Measurements from ENCODE around the gene PPM1D. TPM values are rescaled to one million over a fixed set of nuclear protein-coding genes. Genes with fewer than 3 reads are reported as not detected.

Gene PPM1D
- total RNA-seq, 1 donor from 2014 or later: 13.1 TPM

DNA sequence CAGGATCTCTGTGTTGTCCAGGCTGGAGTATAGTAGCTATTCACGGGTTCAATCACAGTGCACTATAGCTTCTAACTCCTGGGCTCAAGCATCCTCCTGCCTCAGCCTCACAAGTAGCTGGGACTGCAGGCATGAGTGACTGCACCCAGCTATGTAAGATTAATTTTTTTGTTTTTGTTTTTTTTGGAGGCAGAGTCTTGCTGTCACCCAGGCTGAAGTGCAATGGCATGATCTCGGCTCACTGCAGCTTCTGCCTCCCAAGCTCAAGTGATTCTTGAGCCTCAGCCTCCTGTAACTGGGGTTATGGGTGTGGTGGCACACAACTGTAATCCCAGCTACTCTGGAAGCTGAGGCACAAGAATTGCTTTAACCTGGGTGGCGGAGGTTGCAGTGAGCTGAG is 15.8 kb downstream of the PPM1D start:
- no peaks in the 10 kb centered on the region for H3K9me3 Mint-ChIP-seq (ENCODE audit: low read depth)
- H3K4me3 Mint-ChIP-seq (ENCODE audit: unreplicated experiment): no peak overlapping the region
- TF ChIP-seq, protein P1, sequence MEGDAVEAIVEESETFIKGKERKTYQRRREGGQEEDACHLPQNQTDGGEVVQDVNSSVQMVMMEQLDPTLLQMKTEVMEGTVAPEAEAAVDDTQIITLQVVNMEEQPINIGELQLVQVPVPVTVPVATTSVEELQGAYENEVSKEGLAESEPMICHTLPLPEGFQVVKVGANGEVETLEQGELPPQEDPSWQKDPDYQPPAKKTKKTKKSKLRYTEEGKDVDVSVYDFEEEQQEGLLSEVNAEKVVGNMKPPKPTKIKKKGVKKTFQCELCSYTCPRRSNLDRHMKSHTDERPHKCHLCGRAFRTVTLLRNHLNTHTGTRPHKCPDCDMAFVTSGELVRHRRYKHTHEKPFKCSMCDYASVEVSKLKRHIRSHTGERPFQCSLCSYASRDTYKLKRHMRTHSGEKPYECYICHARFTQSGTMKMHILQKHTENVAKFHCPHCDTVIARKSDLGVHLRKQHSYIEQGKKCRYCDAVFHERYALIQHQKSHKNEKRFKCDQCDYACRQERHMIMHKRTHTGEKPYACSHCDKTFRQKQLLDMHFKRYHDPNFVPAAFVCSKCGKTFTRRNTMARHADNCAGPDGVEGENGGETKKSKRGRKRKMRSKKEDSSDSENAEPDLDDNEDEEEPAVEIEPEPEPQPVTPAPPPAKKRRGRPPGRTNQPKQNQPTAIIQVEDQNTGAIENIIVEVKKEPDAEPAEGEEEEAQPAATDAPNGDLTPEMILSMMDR (IDR thresholded peaks at IDR 0.05): no peak
- DNase-seq (ENCODE audit: low spot score): no peak
- peaks cover 37% of the 10 kb centered on the region for H3K4me1 Mint-ChIP-seq (ENCODE audit: low read depth)
- H3K36me3 Mint-ChIP-seq (ENCODE audit: low read depth): peaks cover 2% of the 10 kb centered on the region
- no peak overlapping the region for H3K27ac Mint-ChIP-seq (ENCODE audit: unreplicated experiment)
- H3K27me3 Mint-ChIP-seq (ENCODE audit: low read depth): no peaks in the 10 kb centered on the region

- H3K27me3 Mint-ChIP-seq (ENCODE audit: low read depth): no peaks in the 10 kb centered on the region
Measured at GRCh38 chr17:60618080-60618479, 18.1 kb downstream of the PPM1D start.

GRCh38 chr17:60618854-60619526 is 19.0 kb downstream of the PPM1D start:
- TF ChIP-seq, protein P1 (IDR thresholded peaks at IDR 0.05): peak; percentile 7
- Mint-ChIP-seq H3K27me3 (ENCODE audit: low read depth) (no peaks in the 10 kb centered on the region), H3K9me3 (ENCODE audit: low read depth) (no peaks in the 10 kb centered on the region), H3K27ac (ENCODE audit: unreplicated experiment) (peak overlapping the region; percentile 3), H3K36me3 (ENCODE audit: low read depth) (peaks cover 2% of the 10 kb centered on the region), H3K4me1 (ENCODE audit: low read depth) (peaks cover 32% of the 10 kb centered on the region), H3K4me3 (ENCODE audit: unreplicated experiment) (no peak overlapping the region)
- no peak for DNase-seq (ENCODE audit: low spot score)

More at GRCh38 chr17:60618080-60618479, 18.1 kb downstream of the PPM1D start:
- Mint-ChIP-seq H3K4me1 (ENCODE audit: low read depth) (peaks cover 29% of the 10 kb centered on the region), H3K36me3 (ENCODE audit: low read depth) (peaks cover 2% of the 10 kb centered on the region), H3K4me3 (ENCODE audit: unreplicated experiment) (no peak overlapping the region), H3K9me3 (ENCODE audit: low read depth) (no peaks in the 10 kb centered on the region), H3K27ac (ENCODE audit: unreplicated experiment) (no peak overlapping the region)
- DNase-seq (ENCODE audit: low spot score): no peak
- TF ChIP-seq, protein P1 (IDR thresholded peaks at IDR 0.05): no peak

DNA sequence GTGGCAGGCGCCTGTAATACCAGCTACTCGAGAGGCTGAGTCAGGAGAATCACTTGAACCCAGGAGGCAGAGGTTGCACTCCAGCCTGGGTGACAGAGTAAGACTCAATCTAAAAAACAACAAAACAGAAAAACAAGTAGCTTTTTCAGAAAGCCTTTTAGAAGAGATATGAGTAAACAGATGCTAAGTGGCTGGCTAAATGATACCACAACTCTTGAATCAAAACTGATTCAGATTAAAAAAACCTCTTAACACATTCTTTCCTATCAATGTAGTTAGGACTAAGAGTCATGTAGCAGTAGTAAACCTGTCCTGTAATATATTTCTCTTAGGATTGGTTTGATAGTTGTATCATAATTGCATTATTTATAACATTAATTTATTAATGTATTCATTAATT is 23.0 kb downstream of the PPM1D start:
- Mint-ChIP-seq H3K27ac (ENCODE audit: unreplicated experiment) (no peak overlapping the region), H3K4me1 (ENCODE audit: low read depth) (peaks cover 30% of the 10 kb centered on the region), H3K36me3 (ENCODE audit: low read depth) (peaks cover 3% of the 10 kb centered on the region), H3K27me3 (ENCODE audit: low read depth) (no peaks in the 10 kb centered on the region), H3K4me3 (ENCODE audit: unreplicated experiment) (no peak overlapping the region), H3K9me3 (ENCODE audit: low read depth) (no peaks in the 10 kb centered on the region)
- DNase-seq (ENCODE audit: low spot score): no peak
- TF ChIP-seq, protein P1 (IDR thresholded peaks at IDR 0.05): no peak

GRCh38 chr17:60623415-60623814 is 23.4 kb downstream of the PPM1D start:
- H3K27me3 Mint-ChIP-seq (ENCODE audit: low read depth): no peaks in the 10 kb centered on the region
- TF ChIP-seq, protein P1 (IDR thresholded peaks at IDR 0.05): no peak
- H3K27ac Mint-ChIP-seq (ENCODE audit: unreplicated experiment): no peak overlapping the region
- peaks cover 3% of the 10 kb centered on the region for H3K36me3 Mint-ChIP-seq (ENCODE audit: low read depth)
- no peaks in the 10 kb centered on the region for H3K9me3 Mint-ChIP-seq (ENCODE audit: low read depth)
- H3K4me1 Mint-ChIP-seq (ENCODE audit: low read depth): peaks cover 26% of the 10 kb centered on the region
- no peak overlapping the region for H3K4me3 Mint-ChIP-seq (ENCODE audit: unreplicated experiment)
- no peak for DNase-seq (ENCODE audit: low spot score)

Data from chondrocyte (in vitro differentiated cells).